ENCODE data around the gene CD36. TPM values are rescaled to one million over a fixed set of nuclear protein-coding genes. Genes with fewer than 3 reads are reported as not detected.

The CD36 gene
- total and polyA plus RNA-seq, 10 of the 15 experiments (the other 5 are each of a cell fraction or from before 2014, with no cell fraction given), result 0.20 to 283 (median 172) TPM

- TF ChIP-seq YY1 (IDR thresholded peaks at IDR 0.05; ENCODE audit: low read depth, low read length), result no peak
- no peak for TF ChIP-seq SREBF1 (IDR thresholded peaks at IDR 0.05; ENCODE audit: low read length)
- TF ChIP-seq KLF5 (IDR thresholded peaks at IDR 0.05; ENCODE audit: partially characterized antibody), result no peak
- TF ChIP-seq TCF7 (IDR thresholded peaks at IDR 0.05; ENCODE audit: borderline replicate concordance), result peak; percentile 38; the same call in 1 of the 2 replicates
- no peak for TF ChIP-seq ZNF687 (IDR thresholded peaks at IDR 0.05)
- TF ChIP-seq CBX3 (IDR thresholded peaks at IDR 0.05; ENCODE audit: borderline replicate concordance, low read depth), result no peak
- TF ChIP-seq MAX (IDR thresholded peaks at IDR 0.05; ENCODE audit: low read depth, low read length), result no peak
- TF ChIP-seq REST (IDR thresholded peaks at IDR 0.05; ENCODE audit: low read depth, low read length), result no peak
- TF ChIP-seq CUX1 (IDR thresholded peaks at IDR 0.05; ENCODE audit: insufficient replicate concordance, low read depth, low read length), result peak; percentile 64
- peak; percentile 93 for TF ChIP-seq MTA3 (IDR thresholded peaks at IDR 0.05; ENCODE audit: borderline replicate concordance, low read length)
- no peak for TF ChIP-seq NBN (IDR thresholded peaks at IDR 0.05)
- TF ChIP-seq FOXM1 (IDR thresholded peaks at IDR 0.05; ENCODE audit: low read depth, low read length), result peak; percentile 98
- no peak for TF ChIP-seq PAX8 (IDR thresholded peaks at IDR 0.05)
- TF ChIP-seq SRF (IDR thresholded peaks at IDR 0.05; ENCODE audit: low read depth in 2 of 2, low read length in 2 of 2), result 0 out of 4 replicates have a peak, but pooled peaks of 1 of the 2 experiments have one; percentile 57
- TF ChIP-seq SIN3A (IDR thresholded peaks at IDR 0.05; ENCODE audit: low read depth, low read length), result no peak
- 0 out of 2 replicates have a peak, but pooled peaks have one; percentile 11 for TF ChIP-seq IRF4 (IDR thresholded peaks at IDR 0.05; ENCODE audit: low read depth, low read length)
- TF ChIP-seq HDAC6 (IDR thresholded peaks at IDR 0.05; ENCODE audit: unreplicated experiment), result no peak
Observed at GRCh38 chr7:80637911-80638765, at the start of gene CD36 (continued).
